HG03354 (cell line): ENCODE results near the gene DNAJB14.
"Not testable (repeated sequence)": the region's sequence is repeated elsewhere in the genome, so short reads cannot be mapped to it uniquely, and the experiment has no call there.

Experiments used
- ATAC-seq: cut with Tn5 transposase; IDR thresholded peaks from one replicate; pipeline ENCODE4 v1.9.1; 2021; ENCODE audit warnings: mild to moderate bottlenecking; ENCODE audit not compliant: unreplicated experiment, poor library complexity, severe bottlenecking

Gene DNAJB14

GRCh38 chr4:99946356-99947189 is at the start of gene DNAJB14:
Gene DNAJB14 (minus strand): TSS chr4:99946618. CDS start chr4:99946571, 47 bp downstream.
- peak; percentile 41 for ATAC-seq

GRCh38 chr4:99991741-99992140 is 45.3 kb upstream of the DNAJB14 start:
- no peak for ATAC-seq

GRCh38 chr4:99987681-99988080 is 41.3 kb upstream of the DNAJB14 start:
- ATAC-seq: no peak

- no peak for ATAC-seq
Measured at GRCh38 chr4:99986792-99987191, 40.4 kb upstream of the DNAJB14 start.

GRCh38 chr4:99983289-99983943 is 37.0 kb upstream of the DNAJB14 start:
- ATAC-seq: no peak

- no peak for ATAC-seq
Measured at GRCh38 chr4:99979872-99980271, 33.5 kb upstream of the DNAJB14 start.

- no peak for ATAC-seq
Measured at GRCh38 chr4:99971453-99972111, 25.2 kb upstream of the DNAJB14 start.

GRCh38 chr4:99968330-99968729 is 21.9 kb upstream of the DNAJB14 start:
- no peak for ATAC-seq

- ATAC-seq: no peak
Measured at GRCh38 chr4:99966692-99967091, 20.3 kb upstream of the DNAJB14 start.

GRCh38 chr4:99965674-99966350 is 19.4 kb upstream of the DNAJB14 start:
- ATAC-seq: no peak

GRCh38 chr4:99965173-99965572 is 18.8 kb upstream of the DNAJB14 start:
- ATAC-seq: no peak

GRCh38 chr4:99961711-99962110 is 15.3 kb upstream of the DNAJB14 start:
- no peak for ATAC-seq

- ATAC-seq: no peak
Measured at GRCh38 chr4:99960648-99961047, 14.2 kb upstream of the DNAJB14 start.

- not testable (repeated sequence) for ATAC-seq
Measured at GRCh38 chr4:99958207-99958606, 11.8 kb upstream of the DNAJB14 start.

GRCh38 chr4:99950913-99951254 is 4.5 kb upstream of the DNAJB14 start:
- ATAC-seq: no peak

- peak; percentile 66 for ATAC-seq
Measured at GRCh38 chr4:99949999-99950912, 3.8 kb upstream of the DNAJB14 start, which contains the start of gene H2AZ1. Gene H2AZ1 (minus strand): TSS chr4:99950275. CDS start chr4:99950170, 105 bp downstream.

GRCh38 chr4:99949034-99949998 is 2.9 kb upstream of the DNAJB14 start:
- peak; percentile 34 for ATAC-seq

GRCh38 chr4:99947608-99948007 is 1.2 kb upstream of the DNAJB14 start:
- no peak for ATAC-seq
